NCI-H2081 treated with DMSO at 0.1 percent for 48 hours (cell line): ENCODE measurements around the gene DNAJC21.
A peak's percentile ranks its signal among the peaks of the same experiment; 100 is the strongest.
"Not testable (repeated sequence)": the region's sequence is repeated elsewhere in the genome, so short reads cannot be mapped to it uniquely, and the experiment has no call there.

Experiments used
- DNase-seq: peaks from one replicate; lab custom pipeline; 2025; lab: John Stamatoyannopoulos, UW

DNAJC21 gene

DNA sequence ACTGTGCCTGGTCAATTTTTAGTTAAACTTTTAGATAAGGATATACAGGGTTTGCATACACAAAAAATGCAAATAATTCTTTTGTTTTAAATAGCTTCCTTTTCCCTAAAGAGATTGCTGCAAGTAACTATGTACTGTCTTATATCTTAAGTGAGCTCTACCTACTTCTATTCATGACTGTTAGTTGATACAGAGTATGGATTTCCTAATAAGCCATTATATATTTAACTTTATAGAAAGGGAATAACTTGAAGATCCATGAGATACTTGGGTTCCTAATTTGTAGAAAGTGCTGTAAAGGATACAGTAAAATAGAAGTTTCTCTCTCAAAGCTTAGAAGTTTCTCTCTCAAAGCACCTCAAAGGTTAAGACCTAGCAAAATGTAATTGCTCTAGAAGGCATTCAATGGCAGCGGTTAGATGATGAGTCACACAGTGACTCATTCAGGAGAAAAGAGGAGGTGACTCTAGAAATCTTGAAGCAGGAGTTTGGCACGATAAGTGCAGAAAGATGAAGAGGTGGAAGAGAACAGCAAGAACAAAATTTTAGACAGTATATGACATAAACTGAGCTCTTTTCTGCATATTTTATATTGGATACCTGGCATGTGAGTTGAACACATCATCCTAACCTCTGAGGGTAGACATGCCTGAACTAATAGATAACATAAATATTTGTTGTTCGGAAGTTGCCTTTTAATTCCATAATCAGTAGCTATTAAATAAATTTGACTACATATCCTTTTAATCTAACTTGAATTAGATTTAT, 5.5 kb upstream of the DNAJC21 start:
- no peak for DNase-seq

DNA sequence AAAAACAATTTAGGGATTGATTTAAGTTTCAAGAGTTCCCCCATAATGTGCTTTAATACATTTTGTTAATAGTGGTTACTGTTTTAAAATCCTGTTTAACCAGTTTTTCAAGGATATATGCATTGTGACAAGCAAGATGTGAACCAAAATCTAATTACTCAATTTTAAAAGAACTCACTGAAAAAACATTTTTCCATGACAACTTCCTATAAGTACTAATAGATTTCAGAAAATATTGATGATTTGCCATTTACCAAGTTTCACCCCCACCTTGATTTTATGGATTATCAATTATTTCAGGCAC, 4.9 kb upstream of the DNAJC21 start:
- no peak for DNase-seq

DNA sequence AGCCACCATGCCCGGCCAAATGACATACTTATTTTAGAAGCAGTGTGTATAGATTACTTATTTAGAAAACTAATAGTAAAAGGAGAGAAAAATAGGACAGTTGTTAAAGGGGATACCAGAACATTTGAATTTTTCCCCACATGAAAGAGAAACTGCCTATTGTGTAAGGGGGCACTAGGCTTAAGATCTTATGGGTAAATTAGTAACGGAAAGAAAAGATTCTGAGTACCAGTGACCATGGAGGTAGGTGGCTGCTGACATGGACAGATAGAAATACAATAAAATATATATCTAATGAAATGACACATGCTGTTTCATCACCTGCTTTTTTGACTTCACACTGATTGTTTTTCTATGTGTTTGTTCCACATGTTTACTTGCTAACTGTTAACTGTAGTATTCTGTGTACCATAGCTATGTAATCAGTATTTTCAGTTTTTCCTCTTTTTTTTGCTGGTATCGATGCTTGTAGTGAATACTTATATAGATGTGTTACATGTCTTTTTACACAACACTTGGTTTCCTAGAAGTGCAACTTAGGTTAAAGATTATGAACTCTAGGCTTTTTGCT, 3.0 kb upstream of the DNAJC21 start:
- no peak for DNase-seq

DNA sequence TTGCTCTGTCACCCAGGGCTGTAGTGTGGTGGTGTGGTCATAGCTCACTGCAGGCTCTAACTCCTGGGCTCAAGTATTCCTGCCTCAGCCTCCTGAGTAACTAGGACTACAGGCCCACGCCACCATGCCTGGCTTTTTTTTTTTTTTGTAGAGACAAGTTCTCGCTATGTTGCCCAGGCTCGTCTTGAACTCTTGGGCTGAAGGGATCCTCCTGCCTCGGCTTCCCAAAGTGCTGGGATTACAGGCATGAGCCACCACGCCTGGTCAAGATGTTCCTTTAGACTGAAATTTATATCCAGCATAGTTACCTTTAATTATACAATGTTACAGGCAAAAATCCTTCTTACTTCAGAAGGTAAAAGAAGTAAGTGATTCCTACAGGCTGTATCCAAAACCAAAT, 1.6 kb upstream of the DNAJC21 start:
- no peak for DNase-seq

DNA sequence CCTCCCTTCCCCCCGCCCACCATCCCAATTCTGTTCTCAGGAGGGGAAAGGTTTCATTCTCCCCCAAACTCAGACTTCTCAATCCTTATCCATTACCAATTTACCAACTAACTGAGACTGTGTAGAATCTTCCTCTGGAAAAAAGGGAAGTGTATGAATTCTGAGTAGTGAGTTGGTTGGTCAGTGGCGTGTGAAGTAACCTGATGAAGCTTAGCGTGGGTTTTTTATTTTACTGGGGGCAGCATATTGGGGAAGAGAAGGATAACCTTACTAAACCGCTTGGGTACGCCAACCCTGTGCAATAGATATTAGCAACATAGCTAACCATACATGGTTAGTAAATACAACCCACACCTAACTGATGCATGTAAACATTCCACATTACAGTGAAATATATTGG, 1.1 kb upstream of the DNAJC21 start:
- DNase-seq: no peak

DNA sequence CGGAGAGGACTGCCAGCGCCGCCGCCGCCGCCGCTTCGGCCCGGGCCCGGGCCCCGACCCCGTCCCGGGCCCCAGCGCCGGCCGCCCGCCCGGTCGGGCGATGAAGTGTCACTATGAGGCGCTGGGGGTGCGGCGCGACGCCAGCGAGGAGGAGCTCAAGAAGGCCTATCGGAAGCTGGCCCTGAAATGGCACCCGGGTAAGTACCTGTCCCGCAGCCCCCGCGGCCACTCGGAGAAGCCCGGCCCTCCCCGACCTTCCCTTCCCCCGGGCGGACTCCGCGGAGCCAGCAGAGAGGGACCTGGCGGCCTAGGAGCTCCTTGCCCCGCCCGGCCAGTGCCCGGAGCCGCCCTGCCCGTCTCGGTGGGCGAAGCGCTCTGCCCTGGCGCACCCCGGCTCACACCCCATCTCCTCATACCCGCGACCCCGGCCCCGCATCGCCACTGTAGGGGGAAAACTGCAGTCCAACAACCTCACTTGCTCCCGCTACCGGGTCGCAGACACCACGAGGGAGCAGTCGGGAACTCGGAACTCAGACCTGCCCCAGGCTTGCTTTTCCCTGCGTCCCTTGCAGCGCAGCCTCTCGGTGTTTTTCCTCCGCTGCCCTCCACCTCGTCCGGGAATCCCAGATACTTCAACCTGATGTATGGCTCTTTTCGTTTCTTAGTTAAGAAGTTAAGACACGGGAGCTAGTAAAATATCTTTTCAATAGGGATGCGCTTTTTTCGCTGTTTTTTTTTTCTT, 532 bp downstream of the DNAJC21 start:
- peak; percentile 51 for DNase-seq

DNA sequence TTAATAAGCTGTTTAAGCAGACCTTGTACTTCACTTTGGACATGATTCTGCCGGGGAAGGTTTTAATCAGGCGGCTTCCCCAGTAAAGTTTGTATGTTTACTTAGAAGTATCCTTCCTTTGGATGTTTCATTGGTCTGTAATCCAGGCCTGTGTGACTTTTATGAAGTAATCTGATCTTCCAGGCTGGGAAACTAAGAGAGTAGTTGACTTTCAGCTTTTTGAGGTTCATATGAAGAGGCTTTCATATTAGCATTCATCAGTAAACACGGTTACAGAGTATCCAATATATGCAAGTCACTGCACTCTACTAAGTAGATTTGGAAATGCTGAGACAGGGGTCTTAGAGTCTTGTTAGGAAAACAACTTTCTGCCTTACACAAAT, 1.1 kb downstream of the DNAJC21 start:
- DNase-seq: no peak

DNA sequence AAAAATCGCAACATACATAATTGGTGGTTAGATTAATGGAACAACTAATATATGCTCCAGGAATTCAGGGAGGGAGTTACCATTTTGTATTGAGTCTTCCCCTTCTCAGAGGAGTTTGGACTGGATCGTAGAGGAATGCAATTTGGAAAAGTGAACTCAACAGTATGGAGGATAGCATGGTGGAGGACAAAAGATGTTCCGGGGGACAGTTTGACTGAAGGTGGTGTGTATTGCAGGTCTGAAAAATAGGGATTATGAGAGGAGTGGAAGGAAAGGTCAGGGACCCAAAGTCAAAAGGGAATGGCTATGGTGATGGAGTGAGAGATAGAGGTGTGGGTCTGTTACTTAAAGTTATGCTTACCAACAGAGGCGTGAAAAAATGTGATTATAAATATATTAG, 1.5 kb downstream of the DNAJC21 start:
- no peak for DNase-seq

DNA sequence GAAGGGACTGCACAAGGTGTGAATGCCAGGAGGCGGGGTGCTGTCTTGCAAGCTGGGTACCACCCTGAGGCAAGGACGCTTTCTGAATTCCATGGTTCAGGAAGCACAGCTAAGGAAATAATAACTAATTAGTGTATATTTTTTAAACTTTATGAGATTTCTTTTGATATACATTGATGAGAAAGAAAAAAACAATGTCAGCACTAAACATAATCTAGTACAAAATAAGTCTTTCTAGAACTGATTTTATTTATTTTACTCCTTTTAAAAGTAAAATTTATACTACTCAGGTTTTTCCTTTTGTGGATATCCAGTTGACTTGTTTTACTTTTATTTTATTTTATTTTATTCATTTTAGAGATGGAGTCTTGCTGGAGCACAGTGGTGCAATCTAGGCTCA, 3.6 kb downstream of the DNAJC21 start:
- DNase-seq: no peak

DNA sequence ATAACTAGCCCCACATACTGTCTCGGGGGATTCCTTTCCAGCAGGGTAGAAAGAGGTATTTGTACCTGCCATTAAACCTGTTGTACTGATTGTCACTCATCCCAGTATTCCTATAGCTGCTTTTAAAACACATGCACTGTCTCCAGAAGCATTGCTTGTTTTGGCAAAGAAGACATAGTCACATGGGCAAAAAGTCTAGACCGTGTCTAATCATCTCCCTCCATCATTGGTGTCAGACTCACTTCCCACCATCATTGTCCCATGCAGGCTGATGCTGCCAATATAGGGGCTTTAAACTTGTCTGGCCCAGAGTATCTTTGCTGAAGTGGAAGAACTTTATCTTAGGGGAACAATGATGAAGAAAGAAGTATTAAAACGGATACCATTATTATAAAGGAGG, 12.6 kb downstream of the DNAJC21 start:
- DNase-seq: no peak

DNA sequence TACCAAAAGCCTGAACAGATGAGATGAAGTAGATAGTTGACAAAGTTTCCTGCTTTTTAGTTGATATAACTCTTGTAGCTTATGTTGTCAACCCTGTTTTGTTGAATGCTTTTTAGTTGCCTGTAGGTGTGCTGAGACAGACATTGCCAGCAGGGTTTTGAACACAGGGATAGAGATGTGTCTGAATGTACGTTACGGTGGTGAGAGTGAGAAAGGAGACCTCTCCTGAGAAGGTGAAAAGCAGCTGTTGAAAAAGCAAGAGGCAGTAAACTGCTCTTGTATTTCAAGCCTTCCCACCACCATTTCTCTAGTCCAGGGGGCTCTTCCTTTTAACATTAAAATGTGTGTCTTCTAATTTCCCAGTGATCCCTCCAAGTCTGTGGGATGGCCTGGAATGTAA, 14.7 kb downstream of the DNAJC21 start:
- DNase-seq: no peak

DNA sequence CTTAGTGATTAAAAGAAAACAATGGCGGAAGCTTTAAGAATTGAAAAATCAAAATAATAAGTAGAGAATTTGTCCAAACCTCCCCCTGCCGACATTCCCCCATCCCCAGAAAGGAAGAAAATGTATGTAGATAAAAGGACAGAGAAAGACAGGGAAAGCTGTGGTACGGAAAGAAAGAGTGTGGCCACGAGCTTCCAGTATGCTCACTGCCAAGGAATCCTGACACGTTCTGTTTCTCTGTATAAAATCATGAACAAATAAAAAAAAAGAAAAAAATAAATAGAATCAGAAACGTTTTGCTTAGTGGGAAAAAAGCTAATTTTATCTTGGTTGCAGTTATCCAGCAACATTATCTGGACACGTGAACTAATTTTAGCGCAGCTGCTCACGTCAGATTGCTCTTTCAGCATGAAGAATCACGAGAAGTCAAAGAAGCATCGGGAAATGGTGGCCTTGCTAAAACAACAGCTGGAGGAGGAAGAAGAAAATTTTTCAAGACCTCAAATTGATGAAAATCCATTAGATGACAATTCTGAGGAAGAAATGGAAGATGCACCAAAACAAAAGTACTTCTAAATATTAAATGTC, 15.2 kb downstream of the DNAJC21 start:
- DNase-seq: no peak

DNA sequence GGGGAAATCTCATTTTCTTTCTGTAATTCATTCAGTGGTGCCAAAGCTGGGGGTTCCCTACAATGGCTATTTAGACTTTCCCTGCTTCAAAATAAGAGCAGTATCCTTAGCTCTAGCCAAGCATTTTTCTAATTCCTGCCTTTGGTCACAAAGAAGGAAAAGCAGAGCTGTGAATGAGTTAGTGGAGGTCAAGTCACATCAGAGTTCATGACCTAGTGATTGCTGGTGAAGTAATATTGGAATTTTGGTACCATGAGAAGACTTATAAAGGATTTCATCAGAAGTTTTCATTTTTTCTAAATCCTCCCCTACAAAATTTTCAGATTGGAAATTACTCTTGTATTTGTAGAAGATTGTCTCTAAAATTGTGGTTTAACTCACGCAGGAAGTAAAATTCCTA, 28.0 kb downstream of the DNAJC21 start:
- DNase-seq: no peak

DNA sequence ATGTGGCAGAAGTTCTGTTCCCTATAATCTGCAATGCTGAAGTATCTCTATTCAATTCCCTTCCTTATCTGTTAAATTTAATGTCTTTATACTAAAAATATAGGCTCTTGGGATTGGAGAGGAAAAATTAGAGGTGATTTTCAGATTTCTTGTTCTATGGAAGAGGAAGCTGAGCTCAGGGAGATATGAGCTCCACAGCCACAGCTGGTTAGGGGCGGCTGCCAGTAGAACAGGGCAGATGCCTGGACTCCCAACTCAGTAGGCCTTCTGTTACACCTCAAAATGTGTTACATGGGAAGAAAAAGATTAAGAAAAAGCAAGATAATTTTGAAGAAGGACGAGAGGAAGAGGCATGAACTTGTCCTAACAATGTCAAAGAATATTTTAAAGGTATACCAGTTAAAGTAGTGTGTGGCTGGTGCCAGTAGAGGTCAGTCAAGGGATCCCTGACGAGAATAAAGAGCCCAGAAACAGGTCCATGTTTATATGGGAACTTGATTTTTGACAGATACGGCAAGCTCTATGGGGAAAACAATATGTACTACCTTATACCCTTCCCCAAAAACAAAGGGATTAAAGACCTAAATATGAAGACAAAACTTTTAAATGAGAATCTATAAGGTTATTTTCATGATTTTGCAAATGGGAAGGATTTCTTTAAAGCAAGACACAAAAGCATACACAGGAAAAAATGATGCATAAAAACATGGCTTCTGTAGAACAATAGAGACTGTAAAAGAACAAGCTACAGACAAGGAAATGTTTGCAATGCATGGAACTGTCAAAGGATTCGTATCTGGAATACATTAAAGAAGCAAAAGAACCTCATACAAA, 28.7 kb downstream of the DNAJC21 start:
- DNase-seq: no peak

DNA sequence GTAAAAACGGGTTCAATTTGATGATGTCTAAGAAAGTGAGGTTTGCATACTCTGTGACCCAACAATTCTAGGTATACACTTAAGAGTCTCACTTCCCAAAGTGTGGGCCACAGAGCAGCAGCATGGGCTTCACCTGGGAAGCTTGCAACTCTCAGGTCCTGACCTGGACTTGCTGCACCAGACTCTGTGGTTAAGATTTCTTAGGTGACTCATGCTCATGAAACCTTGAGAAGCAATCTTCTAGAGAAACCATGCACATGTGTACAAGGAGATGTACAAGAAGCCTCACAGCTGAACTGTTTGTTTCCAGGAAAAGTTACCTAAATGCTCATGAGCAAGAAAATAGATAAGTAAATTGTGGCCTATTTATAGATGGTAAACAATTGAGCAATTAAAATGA, 30.0 kb downstream of the DNAJC21 start:
- no peak for DNase-seq

DNA sequence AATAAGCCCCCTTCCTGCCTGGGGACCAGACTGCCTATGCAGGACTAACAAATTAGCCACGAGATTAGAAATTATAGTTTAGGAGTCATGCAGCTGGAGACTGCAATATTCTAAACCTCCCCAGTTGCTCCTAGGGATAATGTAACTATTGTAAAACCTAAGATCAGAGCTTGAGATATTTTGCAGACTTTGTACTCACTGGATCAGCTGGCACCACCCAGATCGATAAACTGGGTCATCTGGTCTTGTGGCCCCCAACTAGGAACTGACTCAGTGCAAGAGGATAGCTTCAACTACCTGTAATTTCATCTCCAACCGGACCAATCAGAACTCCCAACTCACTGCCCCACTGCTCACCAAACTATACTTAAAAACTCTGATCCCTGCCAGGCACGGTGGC, 38.2 kb downstream of the DNAJC21 start:
- DNase-seq: no peak

DNA sequence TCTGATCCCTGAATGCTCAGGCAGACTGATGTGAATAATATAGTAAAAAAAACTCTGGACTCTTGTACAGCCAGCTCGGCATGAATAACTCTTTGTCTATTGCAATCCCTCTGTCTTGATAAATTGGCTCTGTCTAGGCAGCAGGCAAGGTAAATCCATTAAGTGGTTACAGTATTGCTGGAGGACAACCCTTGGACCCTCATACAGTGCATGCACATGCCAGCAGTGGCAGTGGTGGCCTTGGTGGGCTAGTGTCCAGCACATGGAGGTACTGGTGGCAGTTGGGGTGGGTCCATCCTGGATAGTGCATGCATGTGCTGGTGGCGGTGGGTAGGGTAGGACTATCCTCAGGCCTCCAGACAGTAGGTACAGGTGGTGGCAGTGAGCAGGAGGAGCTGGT, 38.9 kb downstream of the DNAJC21 start:
- no peak for DNase-seq

DNA sequence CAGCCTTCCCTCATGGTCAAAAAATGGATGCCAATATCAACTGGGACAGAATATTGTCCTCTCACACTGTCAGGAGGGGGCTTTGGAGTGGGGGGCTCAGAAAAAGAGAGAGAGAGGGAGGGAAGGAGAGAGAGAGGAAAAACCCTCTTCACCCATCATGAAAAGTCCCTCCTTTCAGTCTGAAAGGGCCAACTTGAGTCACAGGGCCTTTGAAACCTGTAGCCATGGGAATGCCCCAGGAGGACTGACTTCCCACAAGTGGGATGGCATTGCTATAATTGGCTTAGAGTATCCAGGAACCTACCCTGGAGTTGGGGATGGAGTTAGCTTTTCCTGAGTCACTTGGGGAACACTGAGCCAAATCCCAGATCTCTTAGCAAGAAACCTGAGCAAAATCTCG, 41.2 kb downstream of the DNAJC21 start:
- no peak for DNase-seq

DNA sequence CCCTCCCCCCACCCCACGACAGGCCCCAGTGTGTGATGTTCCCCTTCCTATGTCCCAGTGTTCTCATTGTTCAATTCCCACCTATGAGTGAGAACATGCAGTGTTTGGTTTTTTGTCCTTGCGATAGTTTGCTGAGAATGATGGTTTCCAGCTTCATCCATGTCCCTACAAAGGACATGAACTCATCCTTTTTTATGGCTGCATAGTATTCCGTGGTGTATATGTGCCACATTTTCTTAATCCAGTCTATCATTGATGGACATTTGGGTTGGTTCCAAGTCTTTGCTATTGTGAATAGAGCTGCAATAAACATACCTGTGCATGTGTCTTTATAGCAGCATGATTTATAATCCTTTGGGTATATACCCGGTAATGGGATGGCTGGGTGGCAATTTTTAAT, 42.3 kb downstream of the DNAJC21 start:
- DNase-seq: not testable (repeated sequence)

DNA sequence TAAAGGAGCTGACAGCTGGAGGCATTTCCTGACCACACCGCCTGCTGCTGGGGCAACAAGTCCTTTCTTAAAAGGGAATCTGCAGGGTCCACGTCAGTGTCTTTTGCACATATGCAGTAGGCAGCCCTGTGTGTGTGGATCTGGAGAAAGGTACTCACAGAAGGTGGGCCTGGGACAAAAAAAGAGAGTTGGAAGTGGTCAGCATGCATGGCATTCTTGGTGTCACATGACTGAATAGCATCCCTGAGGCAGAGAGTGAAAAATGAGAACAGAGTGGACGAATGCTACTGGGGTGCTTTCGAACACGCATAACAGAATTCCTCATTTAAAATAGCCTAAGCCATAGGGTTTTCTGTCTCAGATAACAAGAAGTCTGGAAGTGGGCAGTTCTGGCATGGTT, 47.0 kb downstream of the DNAJC21 start:
- DNase-seq: no peak

DNA sequence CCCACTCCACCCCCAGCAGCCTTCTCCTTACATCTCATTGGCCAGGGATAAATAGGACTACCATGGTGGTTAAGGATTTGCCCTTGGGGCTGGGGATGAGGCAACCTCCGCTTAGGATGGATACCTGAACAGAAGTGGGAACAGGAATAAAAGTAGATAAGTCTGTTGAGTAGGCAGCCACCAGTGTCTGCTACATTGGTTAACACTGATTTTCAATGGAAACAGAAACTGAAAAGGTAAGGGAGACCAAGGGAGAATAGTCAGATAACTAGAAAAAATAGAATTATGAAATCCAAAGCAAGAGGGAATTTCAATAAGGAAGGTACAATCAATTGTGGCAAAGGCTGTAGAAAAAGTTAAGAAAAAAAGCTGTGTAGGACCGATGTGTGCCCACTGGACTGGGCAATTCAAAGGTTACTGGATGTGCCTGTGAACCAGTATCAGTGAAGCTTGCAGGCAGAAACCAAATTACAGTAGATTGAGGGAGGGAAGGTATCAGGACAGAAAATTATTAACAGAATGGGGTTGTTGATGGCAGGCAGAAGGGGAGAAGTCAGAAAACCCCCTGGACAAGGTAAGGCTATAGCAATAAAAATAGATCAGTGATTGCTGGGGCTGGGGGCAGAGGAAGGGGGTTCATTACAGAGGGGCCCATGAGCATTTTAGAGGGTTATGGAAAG, 48.7 kb downstream of the DNAJC21 start:
- DNase-seq: no peak

DNA sequence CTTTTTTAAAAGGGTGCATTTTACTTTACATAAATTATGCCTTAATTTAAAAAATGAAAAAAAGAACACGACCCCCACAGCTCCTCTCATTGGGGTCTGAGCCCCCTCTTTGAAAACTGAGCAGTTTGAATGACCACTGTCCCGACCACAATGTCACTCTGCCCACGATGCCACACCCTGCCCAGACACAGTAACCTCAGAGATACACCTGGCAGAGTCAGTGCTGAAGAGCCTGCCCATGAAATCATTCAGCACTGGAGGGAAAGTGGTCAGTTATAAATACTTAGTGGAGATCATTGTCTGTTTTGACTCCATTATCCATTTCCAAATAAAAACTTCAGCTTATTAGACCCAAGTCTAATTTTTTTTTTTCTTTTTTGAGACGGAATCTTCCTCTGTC, 49.3 kb downstream of the DNAJC21 start:
- no peak for DNase-seq
